Ishikawa (cell line): ENCODE results near the gene BMI1.

ENCODE experiments used
- CEBPB ChIP-seq: IDR thresholded peaks from 2 replicates; pipeline ENCODE4 v1.6.1; 2012
- CREB1 ChIP-seq: IDR thresholded peaks from 2 replicates; pipeline ENCODE4 v1.6.1; 2012; ENCODE audit warnings: low read depth
- EGR1 ChIP-seq: IDR thresholded peaks from 2 replicates; pipeline ENCODE4 v1.6.1; 2012
- EP300 ChIP-seq: IDR thresholded peaks from 2 replicates; pipeline ENCODE4 v1.6.1; 2012; ENCODE audit warnings: borderline replicate concordance
- FOXM1 ChIP-seq: IDR thresholded peaks from 2 replicates; pipeline ENCODE4 v1.6.1; 2012; ENCODE audit warnings: low read depth, borderline replicate concordance
- RAD21 ChIP-seq: IDR thresholded peaks from 2 replicates; pipeline ENCODE4 v1.6.1; 2012; ENCODE audit warnings: low read depth
- TAF1 ChIP-seq: IDR thresholded peaks from 2 replicates; pipeline ENCODE4 v1.6.1; 2012; ENCODE audit warnings: low read depth, mild to moderate bottlenecking
- TCF12 ChIP-seq: IDR thresholded peaks from 2 replicates; pipeline ENCODE4 v1.6.1; 2012; ENCODE audit warnings: low read depth
- YY1 ChIP-seq: IDR thresholded peaks from 2 replicates; pipeline ENCODE4 v1.6.1; 2012; ENCODE audit warnings: low read depth
- ZBTB7A ChIP-seq: IDR thresholded peaks from 2 replicates; pipeline ENCODE4 v1.6.1; 2012; ENCODE audit warnings: low read depth
- TF ChIP-seq, protein P1 (sequence below): IDR thresholded peaks from 2 replicates; pipeline ENCODE4 v1.6.1; 2012; ENCODE audit warnings: low read depth, mild to moderate bottlenecking
- TF ChIP-seq, protein P2 (sequence below): IDR thresholded peaks from 2 replicates; pipeline ENCODE4 v1.6.1; 2012
- TF ChIP-seq, protein P3 (sequence below): IDR thresholded peaks from 2 replicates; pipeline ENCODE4 v1.6.1; 2012

DNA sequence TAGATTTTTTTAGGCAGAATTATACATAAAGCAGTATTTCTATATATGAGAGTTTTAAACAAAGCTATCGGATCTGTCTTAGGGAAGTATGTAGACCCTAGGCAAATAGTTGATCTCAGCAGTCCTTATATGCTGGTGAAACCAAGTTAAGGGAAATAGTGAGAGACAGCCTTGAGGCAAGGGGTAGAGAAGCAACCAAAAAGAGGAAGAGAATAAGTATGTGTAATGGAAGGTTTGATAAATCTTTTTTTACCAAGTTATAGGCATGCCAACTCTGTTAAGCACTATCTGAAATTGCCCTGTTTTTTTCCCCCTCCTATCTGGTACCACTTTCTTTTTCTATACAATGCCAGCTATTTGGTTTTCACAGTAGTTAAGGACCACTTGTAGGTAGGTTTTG is 44.3 kb downstream of the BMI1 start:
- TF ChIP-seq YY1: no peak
- TF ChIP-seq TAF1: no peak
- no peak for TF ChIP-seq FOXM1
- no peak for TF ChIP-seq ZBTB7A
- TF ChIP-seq RAD21: no peak
- no peak for TF ChIP-seq EP300
- TF ChIP-seq, protein P1, sequence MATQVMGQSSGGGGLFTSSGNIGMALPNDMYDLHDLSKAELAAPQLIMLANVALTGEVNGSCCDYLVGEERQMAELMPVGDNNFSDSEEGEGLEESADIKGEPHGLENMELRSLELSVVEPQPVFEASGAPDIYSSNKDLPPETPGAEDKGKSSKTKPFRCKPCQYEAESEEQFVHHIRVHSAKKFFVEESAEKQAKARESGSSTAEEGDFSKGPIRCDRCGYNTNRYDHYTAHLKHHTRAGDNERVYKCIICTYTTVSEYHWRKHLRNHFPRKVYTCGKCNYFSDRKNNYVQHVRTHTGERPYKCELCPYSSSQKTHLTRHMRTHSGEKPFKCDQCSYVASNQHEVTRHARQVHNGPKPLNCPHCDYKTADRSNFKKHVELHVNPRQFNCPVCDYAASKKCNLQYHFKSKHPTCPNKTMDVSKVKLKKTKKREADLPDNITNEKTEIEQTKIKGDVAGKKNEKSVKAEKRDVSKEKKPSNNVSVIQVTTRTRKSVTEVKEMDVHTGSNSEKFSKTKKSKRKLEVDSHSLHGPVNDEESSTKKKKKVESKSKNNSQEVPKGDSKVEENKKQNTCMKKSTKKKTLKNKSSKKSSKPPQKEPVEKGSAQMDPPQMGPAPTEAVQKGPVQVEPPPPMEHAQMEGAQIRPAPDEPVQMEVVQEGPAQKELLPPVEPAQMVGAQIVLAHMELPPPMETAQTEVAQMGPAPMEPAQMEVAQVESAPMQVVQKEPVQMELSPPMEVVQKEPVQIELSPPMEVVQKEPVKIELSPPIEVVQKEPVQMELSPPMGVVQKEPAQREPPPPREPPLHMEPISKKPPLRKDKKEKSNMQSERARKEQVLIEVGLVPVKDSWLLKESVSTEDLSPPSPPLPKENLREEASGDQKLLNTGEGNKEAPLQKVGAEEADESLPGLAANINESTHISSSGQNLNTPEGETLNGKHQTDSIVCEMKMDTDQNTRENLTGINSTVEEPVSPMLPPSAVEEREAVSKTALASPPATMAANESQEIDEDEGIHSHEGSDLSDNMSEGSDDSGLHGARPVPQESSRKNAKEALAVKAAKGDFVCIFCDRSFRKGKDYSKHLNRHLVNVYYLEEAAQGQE: no peak
- TF ChIP-seq EGR1: no peak
- TF ChIP-seq, protein P2, sequence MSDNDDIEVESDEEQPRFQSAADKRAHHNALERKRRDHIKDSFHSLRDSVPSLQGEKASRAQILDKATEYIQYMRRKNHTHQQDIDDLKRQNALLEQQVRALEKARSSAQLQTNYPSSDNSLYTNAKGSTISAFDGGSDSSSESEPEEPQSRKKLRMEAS: no peak
- TF ChIP-seq TCF12: no peak
- no peak for TF ChIP-seq CEBPB
- TF ChIP-seq CREB1: no peak
- TF ChIP-seq, protein P3, sequence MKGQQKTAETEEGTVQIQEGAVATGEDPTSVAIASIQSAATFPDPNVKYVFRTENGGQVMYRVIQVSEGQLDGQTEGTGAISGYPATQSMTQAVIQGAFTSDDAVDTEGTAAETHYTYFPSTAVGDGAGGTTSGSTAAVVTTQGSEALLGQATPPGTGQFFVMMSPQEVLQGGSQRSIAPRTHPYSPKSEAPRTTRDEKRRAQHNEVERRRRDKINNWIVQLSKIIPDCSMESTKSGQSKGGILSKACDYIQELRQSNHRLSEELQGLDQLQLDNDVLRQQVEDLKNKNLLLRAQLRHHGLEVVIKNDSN: no peak
